ENCODE measurements around the gene PCK1. TPM values are rescaled to one million over a fixed set of nuclear protein-coding genes. Genes with fewer than 3 reads are reported as not detected.

The PCK1 gene
- total and polyA plus RNA-seq, 2 of the 8 experiments (the other 6 are each of a cell fraction or from before 2014, with no cell fraction given) = not detected

DNA sequence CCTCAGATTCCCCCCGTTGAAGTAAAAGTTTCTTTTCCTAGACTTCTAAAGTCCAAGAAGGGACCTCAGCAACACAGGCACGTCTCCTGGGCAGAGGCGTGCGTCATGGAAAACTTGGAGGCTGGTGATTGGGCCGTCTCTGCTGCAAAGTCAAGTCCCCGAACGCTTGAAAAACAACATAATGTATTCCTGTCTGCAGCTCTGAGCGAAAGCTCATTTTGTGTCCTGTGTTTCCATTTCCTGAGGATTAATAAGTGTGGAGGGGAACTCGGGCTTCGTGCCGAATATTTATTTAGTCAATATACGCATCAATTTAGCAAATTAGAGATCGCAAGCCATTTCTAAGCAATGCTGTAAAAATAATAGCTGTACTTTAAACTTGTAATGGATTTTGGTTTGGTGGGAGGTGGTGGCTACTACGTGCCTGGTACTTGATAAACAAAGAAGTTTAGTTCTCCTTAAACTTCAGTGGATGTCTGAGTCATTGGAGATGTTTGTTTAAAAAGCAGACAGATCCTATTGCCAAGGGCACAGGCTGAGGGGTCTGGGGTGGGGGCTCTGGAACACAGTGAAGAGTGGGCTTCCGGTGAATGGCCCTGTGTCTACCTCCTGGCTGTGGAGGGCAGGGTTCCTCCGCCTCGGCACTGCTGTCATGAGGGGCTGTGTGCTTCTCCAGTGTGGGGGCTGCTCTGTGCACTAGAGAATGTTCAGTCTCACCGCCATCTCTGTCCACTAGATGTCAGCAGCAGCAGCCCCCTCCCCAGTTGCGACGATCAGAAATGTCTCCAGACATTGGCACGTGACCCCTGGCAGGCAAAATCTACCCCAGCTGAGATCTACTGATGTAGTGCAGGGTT, 21.8 kb downstream of the PCK1 start:
- no peaks in the 10 kb centered on the region for H3K9me3 ChIP-seq (ENCODE audit: insufficient read depth in 2 of 2, low read depth in 1 of 2, low read length in 1 of 2)
- H2AFZ ChIP-seq (ENCODE audit: low read length) = peak overlapping the region; percentile 83; the same call in 1 of the 2 replicates
- H3K79me2 ChIP-seq (ENCODE audit: control insufficient read depth in 1 of 2, insufficient read depth in 2 of 2, low read length in 2 of 2) = no peaks in the 10 kb centered on the region
- no peak overlapping the region for H3K4ac ChIP-seq (replicated peaks; ENCODE audit: insufficient read length, low read depth, low read length)
- H2BK5ac ChIP-seq (ENCODE audit: low read depth, low read length) = no peak overlapping the region
- FAIRE-seq = no peak
- no peak overlapping the region for H3K18ac ChIP-seq (ENCODE audit: extremely low read depth, low read length)
- no peak overlapping the region for H3K4me2 ChIP-seq (ENCODE audit: insufficient read depth in 1 of 2, low read depth in 2 of 2, low read length in 2 of 2)
- DNase-seq (ENCODE audit: low read depth in 1 of 2, low spot score in 2 of 2) = peak in 1 of 2 experiments; percentile 63
- no peak overlapping the region for H3K27ac ChIP-seq (ENCODE audit: low read depth, low read length)
- H3K14ac ChIP-seq (ENCODE audit: insufficient read length) = no peak overlapping the region
- no peaks in the 10 kb centered on the region for H3K36me3 ChIP-seq (ENCODE audit: control insufficient read depth in 2 of 4, insufficient read depth in 4 of 4, low read length in 3 of 4)
- no peak overlapping the region for H2BK120ac ChIP-seq (replicated peaks; ENCODE audit: low read depth, low read length)
- H3K4me3 ChIP-seq (ENCODE audit: extremely low read depth in 1 of 4, insufficient read depth in 2 of 4, low read depth in 3 of 4, low read length in 4 of 4) = no peak overlapping the region
- H3K79me1 ChIP-seq (ENCODE audit: low read depth, low read length) = no peaks in the 10 kb centered on the region
- ChIA-PET CTCF (ENCODE audit: partially characterized antibody) (interaction anchor here (0.6 to 5.6 kb wide), 23 partner anchors 9 to 629 kb away, joined by 3 to 67 read pairs (median 4); partner anchors contain the start of genes PCK1 and ZBP1), POLR2A (ENCODE audit: partially characterized antibody) (no interaction called here)
- no peak overlapping the region for H4K91ac ChIP-seq (replicated peaks; ENCODE audit: insufficient read length, low read length)
- H3K4me1 ChIP-seq (replicated peaks in 1 of 4; ENCODE audit: control insufficient read depth in 3 of 4, insufficient read depth in 4 of 4, low read length in 3 of 4) = peaks cover 0 to 2% (median 0%) of the 10 kb centered on the region in 4 experiments; a peak in 1 of 7 replicates
- 0 out of 2 replicates have a peak overlapping the region, but pooled peaks have one; percentile 72 for H2BK15ac ChIP-seq (ENCODE audit: low read length)
- no peak overlapping the region for H3K23ac ChIP-seq (ENCODE audit: insufficient read length)
- H2BK20ac ChIP-seq (ENCODE audit: low read length) = no peak overlapping the region
- no peak overlapping the region for H2AK5ac ChIP-seq (ENCODE audit: low read depth, low read length)
- no peaks in the 10 kb centered on the region; the same call in 1 of the 2 replicates for H3K23me2 ChIP-seq (ENCODE audit: low read depth, low read length)
- no peak overlapping the region for H3K9ac ChIP-seq (replicated peaks in 1 of 4; ENCODE audit: extremely low read depth in 1 of 4, low read depth in 3 of 4, low read length in 3 of 4)
- no peak overlapping the region for H4K8ac ChIP-seq (ENCODE audit: extremely low read depth, insufficient read depth, low read length)
- H3K56ac ChIP-seq (replicated peaks; ENCODE audit: insufficient read length, low read depth, low read length) = no peak overlapping the region
- peaks cover 0 to 2% (median 0%) of the 10 kb centered on the region in 4 experiments; a peak in 2 of 7 replicates for H3K27me3 ChIP-seq (replicated peaks in 1 of 4; ENCODE audit: control insufficient read depth in 3 of 4, extremely low read depth in 1 of 4, insufficient read depth in 3 of 4, low read length in 3 of 4)
- peak overlapping the region; percentile 68; the same call in 1 of the 2 replicates for H2BK12ac ChIP-seq (ENCODE audit: low read depth, low read length)
- WGBS, 2 experiments (ENCODE audit: extremely low coverage in 1 of 2, insufficient coverage in 1 of 2, insufficient read length in 1 of 2, insufficient replicate concordance in 2 of 2, low coverage in 1 of 2, low lambda C conversion rate in 2 of 2, missing lambda C conversion rate in 1 of 2) = 80% methylated on average over 21 of the region's 21 CpGs; no CpG with 5 or more reads in 1 of the 2 experiments
- H4K20me1 ChIP-seq (replicated peaks in 1 of 2; ENCODE audit: control insufficient read depth in 1 of 2, insufficient read depth in 2 of 2, low read length in 2 of 2) = no peaks in the 10 kb centered on the region
- no peak overlapping the region for H4K5ac ChIP-seq (ENCODE audit: insufficient read length, low read depth, low read length)
- TF ChIP-seq SP4 (IDR thresholded peaks at IDR 0.05; ENCODE audit: low read length) (no peak), BRCA1 (IDR thresholded peaks at IDR 0.05; ENCODE audit: low read depth, low read length) (no peak), FOSL1 (IDR thresholded peaks at IDR 0.05; ENCODE audit: insufficient read depth, low read depth, low read length) (no peak), GABPA (IDR thresholded peaks at IDR 0.05; ENCODE audit: borderline replicate concordance, insufficient read depth, low read length) (no peak), RAD21 (IDR thresholded peaks at IDR 0.05 in 1 of 2, conservative IDR thresholded peaks at IDR 0.05 in 1 of 2; ENCODE audit: low read depth in 2 of 2, low read length in 2 of 2) (peak; percentile 37 to 53; a peak in 3 of 4 replicates), SIRT6 (IDR thresholded peaks at IDR 0.05; ENCODE audit: low read length) (no peak)
- TF ChIP-seq, protein P1, sequence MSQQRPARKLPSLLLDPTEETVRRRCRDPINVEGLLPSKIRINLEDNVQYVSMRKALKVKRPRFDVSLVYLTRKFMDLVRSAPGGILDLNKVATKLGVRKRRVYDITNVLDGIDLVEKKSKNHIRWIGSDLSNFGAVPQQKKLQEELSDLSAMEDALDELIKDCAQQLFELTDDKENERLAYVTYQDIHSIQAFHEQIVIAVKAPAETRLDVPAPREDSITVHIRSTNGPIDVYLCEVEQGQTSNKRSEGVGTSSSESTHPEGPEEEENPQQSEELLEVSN (IDR thresholded peaks at IDR 0.05) = no peak
- TF ChIP-seq, protein P2, sequence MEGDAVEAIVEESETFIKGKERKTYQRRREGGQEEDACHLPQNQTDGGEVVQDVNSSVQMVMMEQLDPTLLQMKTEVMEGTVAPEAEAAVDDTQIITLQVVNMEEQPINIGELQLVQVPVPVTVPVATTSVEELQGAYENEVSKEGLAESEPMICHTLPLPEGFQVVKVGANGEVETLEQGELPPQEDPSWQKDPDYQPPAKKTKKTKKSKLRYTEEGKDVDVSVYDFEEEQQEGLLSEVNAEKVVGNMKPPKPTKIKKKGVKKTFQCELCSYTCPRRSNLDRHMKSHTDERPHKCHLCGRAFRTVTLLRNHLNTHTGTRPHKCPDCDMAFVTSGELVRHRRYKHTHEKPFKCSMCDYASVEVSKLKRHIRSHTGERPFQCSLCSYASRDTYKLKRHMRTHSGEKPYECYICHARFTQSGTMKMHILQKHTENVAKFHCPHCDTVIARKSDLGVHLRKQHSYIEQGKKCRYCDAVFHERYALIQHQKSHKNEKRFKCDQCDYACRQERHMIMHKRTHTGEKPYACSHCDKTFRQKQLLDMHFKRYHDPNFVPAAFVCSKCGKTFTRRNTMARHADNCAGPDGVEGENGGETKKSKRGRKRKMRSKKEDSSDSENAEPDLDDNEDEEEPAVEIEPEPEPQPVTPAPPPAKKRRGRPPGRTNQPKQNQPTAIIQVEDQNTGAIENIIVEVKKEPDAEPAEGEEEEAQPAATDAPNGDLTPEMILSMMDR (IDR thresholded peaks at IDR 0.05; ENCODE audit: control extremely low read depth in 1 of 3, insufficient read depth in 1 of 3, low read depth in 1 of 3, low read length in 3 of 3) = peak; percentile 65 to 85 (median 69)

Measured in H1 (cell line).